AG09309 (cell line): ENCODE results near the gene HSPA12B.

ENCODE experiments used
- DNase-seq: peaks from one replicate; pipeline ENCODE4 v3.0.0-alpha.2; 2010; ENCODE audit warnings: low read depth
- H3K4me3 ChIP-seq: 2 replicates; pipeline ENCODE4 v1.5.1; 2011; ENCODE audit warnings: mild to moderate bottlenecking, low read depth, low read length, moderate library complexity; ENCODE audit not compliant: control insufficient read depth
- CTCF ChIP-seq: IDR thresholded peaks from 2 replicates; pipeline ENCODE4 v1.5.1; 2011; ENCODE audit warnings: mild to moderate bottlenecking, low read depth, low read length, inconsistent platforms; ENCODE audit not compliant: insufficient read depth, control insufficient read depth; ENCODE audit errors: missing control alignments

The HSPA12B gene

GRCh38 chr20:3704087-3704486 lies 28.4 kb upstream of the HSPA12B start:
- no peak for DNase-seq
- no peak for TF ChIP-seq CTCF
- no peak overlapping the region for H3K4me3 ChIP-seq

DNA sequence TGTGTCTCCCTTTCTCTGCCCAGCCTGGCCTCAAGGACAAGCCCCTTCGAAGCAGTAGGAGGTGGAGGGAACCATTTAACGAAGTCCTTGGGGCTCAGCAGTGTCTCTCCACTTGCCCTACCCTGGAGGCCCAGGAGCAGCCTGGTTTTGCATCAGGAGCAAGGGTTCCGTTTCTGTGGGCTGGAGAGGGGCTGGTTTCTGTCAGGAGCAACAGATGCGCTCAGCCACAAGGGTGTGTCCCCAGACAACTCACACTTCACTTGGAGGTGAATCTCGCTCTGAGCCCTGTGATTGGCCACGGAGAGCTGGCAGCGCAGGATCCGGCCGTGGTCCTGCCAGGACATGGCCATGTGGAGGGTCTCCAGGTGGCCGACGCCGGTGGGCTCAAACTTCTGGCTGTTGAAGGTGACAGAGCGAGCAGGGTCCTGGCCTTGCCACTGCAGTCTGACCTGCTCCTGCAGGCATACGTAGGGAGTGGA lies 27.0 kb upstream of the HSPA12B start:
- no peak for TF ChIP-seq CTCF
- no peak overlapping the region for H3K4me3 ChIP-seq
- no peak for DNase-seq

- no peak overlapping the region for H3K4me3 ChIP-seq
- DNase-seq, result no peak
- TF ChIP-seq CTCF, result no peak
These were observed 26.3 kb upstream of the HSPA12B start for GRCh38 chr20:3705970-3706739.

GRCh38 chr20:3706774-3707507 lies 25.5 kb upstream of the HSPA12B start:
- TF ChIP-seq CTCF, result no peak
- no peak overlapping the region for H3K4me3 ChIP-seq
- no peak for DNase-seq

- no peak overlapping the region for H3K4me3 ChIP-seq
- no peak for TF ChIP-seq CTCF
- DNase-seq, result no peak
These were observed 25.0 kb upstream of the HSPA12B start for GRCh38 chr20:3707508-3707899.

DNA sequence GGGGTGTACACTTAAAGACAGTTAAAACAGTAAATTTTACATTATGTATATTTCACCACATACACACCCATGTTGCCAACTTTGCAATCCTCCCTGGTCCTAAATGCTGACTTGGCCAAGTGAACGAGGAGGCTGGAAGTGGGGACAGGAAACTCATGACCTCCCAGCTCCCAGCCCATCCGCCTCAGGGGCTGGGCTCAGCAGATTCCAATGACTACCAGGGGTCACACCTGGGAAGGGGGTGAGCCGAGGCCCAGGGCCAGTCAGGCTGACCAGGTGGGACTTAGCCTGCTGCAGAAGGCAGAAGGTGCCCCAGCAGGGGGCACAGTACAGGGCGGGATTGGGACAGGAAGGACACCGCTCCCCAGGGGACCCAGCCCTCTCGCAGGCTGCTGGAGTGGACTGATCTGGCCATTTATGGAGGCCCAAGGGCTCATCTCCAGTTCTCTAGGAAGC lies 22.4 kb upstream of the HSPA12B start:
- no peak for DNase-seq
- TF ChIP-seq CTCF, result no peak
- H3K4me3 ChIP-seq, result no peak overlapping the region
